GM12878 (cell line): ENCODE measurements around the gene TDRD12. TPM values are rescaled to one million over a fixed set of nuclear protein-coding genes. Genes with fewer than 3 reads are reported as not detected.
"Not testable (repeated sequence)": the region's sequence is repeated elsewhere in the genome, so short reads cannot be mapped to it uniquely, and the experiment has no call there.

ENCODE experiments used
- ATAC-seq: fragments of 200-7000 bp; cut with Tn5 transposase; 3 replicates; pipeline ENCODE4 v1.9.1; 2020; ENCODE audit warnings: mild to moderate bottlenecking, moderate library complexity
- BruUV-seq: library from RNA; stranded (reverse); fragments of 400-500 nt; replicated peaks from 2 replicates; lab custom pipeline; 2021; lab: Mats Ljungman, UMichigan
- CTCF ChIA-PET: fragments of 300-600 bp; sonication (Branson Sonifier 250); formaldehyde crosslinking; extraction: SDS; loops from one replicate; lab custom pipeline; 2021; ENCODE audit warnings: inconsistent platforms; lab: Yijun Ruan, JAX
- POLR2A ChIA-PET: fragments of 350-600 bp; formaldehyde crosslinking; extraction: SDS; loops from one replicate; lab custom pipeline; 2021; ENCODE audit warnings: inconsistent platforms; lab: Charles Lee
- RAD21 ChIA-PET: fragments of 300-600 bp; sonication (Branson Sonifier 250); formaldehyde crosslinking; loops from one replicate; lab custom pipeline; 2023; ENCODE audit warnings: antibody characterized with exemption; ENCODE audit not compliant: unreplicated experiment; lab: Charles Lee
- SMC1A ChIA-PET: fragments of 300-600 bp; sonication (Branson Sonifier 250); formaldehyde crosslinking; loops from one replicate; lab custom pipeline; 2023; ENCODE audit not compliant: unreplicated experiment, uncharacterized antibody; lab: Charles Lee
- DNase-seq: peaks from one replicate; pipeline ENCODE4 v3.0.0-alpha.2; 2011; ENCODE audit warnings: low read depth, low spot score
- FAIRE-seq: peaks from 3 replicates; lab custom pipeline; 2011; peaks lifted over from hg19 to GRCh38; lab: Jason Lieb, UNC
- H2AFZ ChIP-seq: 2 replicates; pipeline ENCODE4 v1.6.0; 2011; ENCODE audit warnings: low read depth, low read length, control low read depth; ENCODE audit not compliant: control insufficient read depth
- H3K27ac ChIP-seq: 2 replicates; pipeline ENCODE4 v1.5.1; 2011; ENCODE audit warnings: control low read depth; ENCODE audit not compliant: control insufficient read depth, insufficient read depth
- H3K27me3 ChIP-seq, 2 experiments: replicated peaks in 1 of 2; 2 replicates each; pipeline versions ENCODE4 v1.6.0 to v1.6.1; 2011; ENCODE audit warnings: low read length in 1 of 2; ENCODE audit not compliant: control insufficient read depth in 2 of 2, insufficient read depth in 2 of 2
- H3K36me3 ChIP-seq, 2 experiments: 2 replicates each; pipeline ENCODE4 v1.5.1; 2011; ENCODE audit warnings: low read length in 1 of 2; ENCODE audit not compliant: control insufficient read depth in 2 of 2, insufficient read depth in 2 of 2
- H3K4me1 ChIP-seq: 2 replicates; pipeline ENCODE4 v1.6.1; 2011; ENCODE audit warnings: mild to moderate bottlenecking, low read length, moderate library complexity, mixed read lengths; ENCODE audit not compliant: control insufficient read depth, insufficient read depth
- H3K4me2 ChIP-seq: 2 replicates; pipeline ENCODE4 v1.6.0; 2011; ENCODE audit warnings: control low read depth; ENCODE audit not compliant: control insufficient read depth, insufficient read depth
- H3K4me3 ChIP-seq: fragments of 200-600 bp; sonication (generic); 2 replicates; pipeline ENCODE4 v1.5.1; 2016
- H3K79me2 ChIP-seq: 2 replicates; pipeline ENCODE4 v1.6.0; 2011; ENCODE audit warnings: low read length; ENCODE audit not compliant: control insufficient read depth, insufficient read depth
- H3K9ac ChIP-seq: 2 replicates; pipeline ENCODE4 v1.8.0; 2011; ENCODE audit warnings: low read length, control low read depth, mixed read lengths; ENCODE audit not compliant: control insufficient read depth, insufficient read depth
- H3K9me3 ChIP-seq: replicated peaks from 3 replicates; pipeline ENCODE4 v1.5.1; 2011; ENCODE audit warnings: mild to moderate bottlenecking, low read length; ENCODE audit not compliant: control insufficient read depth, insufficient read depth
- H4K20me1 ChIP-seq: 2 replicates; pipeline ENCODE4 v1.6.0; 2011; ENCODE audit not compliant: control insufficient read depth, insufficient read depth
- WGBS: methylation state at CpG from one replicate; pipeline ENCODE4 v1.1.6; 2016; ENCODE audit warnings: low lambda C conversion rate; ENCODE audit not compliant: insufficient replicate concordance, insufficient coverage; ENCODE audit errors: missing lambda C conversion rate; 5-methylcytosine and 5-hydroxymethylcytosine counted together
- in situ Hi-C: fragments of 300-500 bp; cut with MboI; formaldehyde crosslinking; loops from 9 replicates; pipeline ENCODE4 v1.14.3; 2018; ENCODE audit warnings: mixed read lengths
- intact Hi-C: fragments of 100-400 bp; cut with micrococcal nuclease; formaldehyde crosslinking; loops from one replicate; pipeline ENCODE4 v1.14.2; 2022; ENCODE audit not compliant: unreplicated experiment
- polyA plus RNA-seq, 11 experiments: library from polyadenylated mRNA; depleted of rRNA in 4 of 11; unstranded in 6 of 11; stranded (reverse) in 5 of 11; fragments of >200 nt; fragmentation: Nextera tagmentation in 4 of 11; fragmentation: Illumina TruSeq in 1 of 11; extraction: Ambion mirVana in 4 of 11; extraction: Trizol in 1 of 11; gene quantifications; 1 replicate in 1 of 11; 2 replicates in 10 of 11; pipeline versions ENCODE4 v1.2.1 to v1.2.3, GENCODE V29; 2011 to 2016; ENCODE audit warnings: inconsistent platforms in 2 of 11, missing spikeins in 2 of 11, low read depth in 1 of 11
- total RNA-seq, 4 experiments: library from RNA; depleted of rRNA in 3 of 4; stranded (reverse); fragments of >200 nt in 3 of 4; fragmentation: Illumina TruSeq in 1 of 4; extraction: Trizol in 1 of 4; gene quantifications; 2 replicates each; pipeline versions ENCODE4 v1.2.1 to v1.2.3, GENCODE V29; 2013 to 2021

Gene TDRD12
- total and polyA plus RNA-seq, 10 of the 15 experiments (the other 5 are each of a cell fraction or from before 2014, with no cell fraction given), result 0.08 to 0.15 TPM; not detected in 8

DNA sequence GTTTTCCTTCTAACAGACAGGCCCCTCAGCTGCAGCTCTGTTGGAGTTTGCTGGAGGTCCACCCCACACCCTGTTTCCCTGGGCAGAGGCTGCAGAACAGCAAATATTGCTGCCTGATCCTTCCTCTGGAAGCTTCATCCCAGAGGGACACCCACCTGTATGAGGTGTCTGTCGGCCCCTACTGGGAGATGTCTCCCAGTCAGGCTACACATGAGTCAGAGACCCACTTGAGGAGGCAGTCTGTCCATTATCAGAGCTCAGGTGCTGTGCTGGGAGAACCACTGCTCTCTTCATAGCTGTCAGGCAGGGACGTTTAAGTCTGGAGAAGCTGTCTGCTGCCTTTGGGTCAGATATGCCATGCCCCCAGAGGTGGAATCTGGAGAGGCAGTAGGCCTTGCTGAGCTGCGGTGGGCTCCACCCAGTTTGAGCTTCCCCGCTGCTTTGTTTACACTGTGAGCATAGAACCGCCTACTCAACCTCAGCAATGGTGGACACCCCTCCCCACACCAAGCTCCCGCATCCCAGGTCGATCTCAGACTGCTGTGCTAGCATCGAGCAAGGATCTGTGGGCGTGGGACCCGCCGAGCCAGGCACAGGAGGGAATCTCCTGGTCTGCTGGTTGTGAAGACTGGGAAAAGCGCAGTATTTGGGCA is 67.7 kb downstream of the TDRD12 start:
- H4K20me1 ChIP-seq, H2AFZ ChIP-seq, H3K36me3 ChIP-seq, H3K9me3 ChIP-seq, H3K4me2 ChIP-seq, H3K27ac ChIP-seq, ATAC-seq, POLR2A ChIA-PET, intact Hi-C loops, H3K4me1 ChIP-seq, BruUV-seq, H3K9ac ChIP-seq, H3K79me2 ChIP-seq, FAIRE-seq, H3K4me3 ChIP-seq, RAD21 ChIA-PET, in situ Hi-C loops, DNase-seq, H3K27me3 ChIP-seq: not testable (repeated sequence)
- 50% methylated on average over 12 of the region's 12 CpGs for WGBS
- ChIA-PET CTCF (interaction anchor here (1.2 kb wide), 1 partner anchor 13 kb away, joined by 3 read pairs; no protein-coding TSS in a partner anchor), SMC1A (interaction anchor here (0.6 to 1.0 kb wide), 2 partner anchors 25 to 52 kb away, joined by 3 read pairs; no protein-coding TSS in a partner anchor)

DNA sequence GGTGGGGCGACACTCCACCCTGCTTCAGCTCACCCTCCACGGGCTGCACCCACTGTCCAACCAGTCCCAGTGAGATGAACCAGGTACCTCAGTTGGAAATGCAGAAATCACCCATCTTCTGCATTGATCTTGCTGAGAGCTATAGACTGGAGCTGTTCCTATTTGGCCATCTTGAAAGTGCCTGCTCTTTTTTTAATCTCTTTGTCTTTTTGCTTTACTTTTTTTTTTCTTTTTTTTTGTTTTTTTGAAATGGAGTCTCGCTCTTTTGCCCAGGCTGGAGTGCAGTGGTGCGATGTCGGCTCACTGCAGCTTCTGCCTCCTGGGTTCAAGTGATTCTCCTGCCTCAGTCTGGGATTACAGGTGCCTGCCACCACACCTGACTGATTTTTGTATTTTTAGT is 68.3 kb downstream of the TDRD12 start:
- H3K9ac ChIP-seq, H3K27me3 ChIP-seq, CTCF ChIA-PET, FAIRE-seq, H2AFZ ChIP-seq, H3K4me1 ChIP-seq, BruUV-seq, ATAC-seq, H3K9me3 ChIP-seq, RAD21 ChIA-PET, H3K27ac ChIP-seq, POLR2A ChIA-PET, H4K20me1 ChIP-seq, H3K4me2 ChIP-seq, in situ Hi-C loops, H3K79me2 ChIP-seq, DNase-seq, H3K36me3 ChIP-seq, H3K4me3 ChIP-seq, intact Hi-C loops: not testable (repeated sequence)
- SMC1A ChIA-PET, result interaction anchor here (0.6 kb wide), 1 partner anchor 25 kb away, joined by 3 read pairs; no protein-coding TSS in a partner anchor
- 54% methylated on average over 5 of the region's 5 CpGs for WGBS
